Hematopoietic multipotent progenitor cell treated with erythropoietin and hydrocortisone succinate and interleukin-3 and kit ligand, for 8 days (in vitro differentiated cells): Measurements from ENCODE around the gene DIP2A.
"Not testable (repeated sequence)": the region's sequence is repeated elsewhere in the genome, so short reads cannot be mapped to it uniquely, and the experiment has no call there.

ENCODE experiments used
- DNase-seq: peaks from one replicate; pipeline ENCODE4 v3.0.0-alpha.2; 2015

Gene DIP2A

DNA sequence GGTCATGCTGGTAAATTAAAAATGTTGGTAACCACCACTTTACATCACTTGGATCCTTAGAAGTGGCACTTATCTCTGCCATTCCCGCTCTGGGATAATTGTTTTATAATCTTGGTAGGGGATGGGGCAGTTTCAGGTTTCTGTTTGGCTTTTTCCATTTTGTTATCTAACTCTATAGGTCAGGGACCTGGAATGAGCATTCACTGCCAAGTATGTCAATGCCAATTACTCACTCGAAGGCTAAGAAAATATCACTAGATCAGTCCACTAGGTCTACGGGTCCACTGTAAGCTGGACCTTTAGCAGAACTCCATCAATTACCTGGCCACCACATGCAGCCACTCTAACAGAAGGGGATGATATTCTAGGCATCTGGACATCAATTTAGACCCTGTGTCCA is 4.5 kb upstream of the DIP2A start:
- no peak for DNase-seq

GRCh38 chr21:46454634-46455390 is 3.9 kb upstream of the DIP2A start:
- no peak for DNase-seq

- peak; percentile 97 for DNase-seq
These were observed 2.9 kb upstream of the DIP2A start for GRCh38 chr21:46455575-46456385.

DNA sequence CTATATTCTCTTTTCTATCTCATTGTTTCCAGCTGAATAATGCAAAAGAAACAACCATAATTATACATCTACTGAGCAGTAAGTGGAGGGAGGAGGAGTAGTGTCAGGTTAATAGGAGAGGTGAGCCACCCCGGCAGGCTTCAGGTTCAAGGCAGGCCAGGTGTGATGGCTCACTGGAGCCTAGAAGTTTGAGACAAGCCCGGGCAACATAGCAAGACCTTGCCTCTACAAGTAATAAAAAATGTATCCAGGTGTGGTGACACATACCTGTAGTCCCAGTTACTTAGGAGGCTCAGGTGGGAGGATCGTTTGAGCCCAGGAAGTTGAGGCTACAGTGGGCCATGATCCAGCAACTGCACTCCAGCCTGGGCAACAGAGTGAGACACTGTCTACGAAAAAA is 1.9 kb upstream of the DIP2A start:
- DNase-seq: no peak

- DNase-seq: peak; percentile 45
These were observed 833 bp upstream of the DIP2A start for GRCh38 chr21:46457801-46458314.

GRCh38 chr21:46459024-46459355 is 299 bp downstream of the DIP2A start:
- no peak for DNase-seq

DNA sequence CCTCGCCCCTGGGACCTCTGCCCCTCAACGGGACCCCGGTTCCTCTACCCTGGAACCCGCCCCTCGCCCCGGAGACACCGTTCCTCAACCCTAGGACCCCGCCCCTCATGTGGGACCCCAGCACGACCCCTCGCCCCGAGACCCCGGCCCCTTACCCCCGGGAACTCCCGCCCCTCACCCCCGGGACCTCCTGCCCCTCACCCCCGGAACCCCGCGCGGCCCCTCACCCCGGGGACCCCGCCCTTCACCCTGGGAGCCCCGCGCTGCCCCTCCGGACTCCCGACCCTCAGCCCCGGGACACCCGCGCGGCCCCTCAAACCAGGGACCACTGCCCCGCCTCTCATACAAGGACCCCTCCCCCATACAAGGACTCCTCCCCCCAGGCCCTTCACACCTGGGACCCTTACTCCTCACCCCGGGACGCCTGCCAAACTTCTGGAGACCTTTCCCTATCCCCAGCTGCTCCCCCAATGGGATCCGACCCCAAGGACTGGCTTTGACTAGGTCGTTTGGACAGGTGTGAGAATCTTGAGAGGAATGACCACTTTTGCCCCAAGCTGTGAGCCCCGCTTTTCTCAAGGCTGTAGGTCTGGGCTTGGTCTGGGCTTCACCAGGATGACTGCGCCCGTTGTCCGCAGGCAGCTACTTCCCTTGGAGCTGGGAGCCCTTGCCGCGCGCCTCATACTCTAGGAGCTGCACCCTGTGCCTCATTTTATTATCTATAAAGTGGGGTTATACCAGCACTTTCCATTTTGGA is 843 bp downstream of the DIP2A start:
- DNase-seq: peak; percentile 40

DNA sequence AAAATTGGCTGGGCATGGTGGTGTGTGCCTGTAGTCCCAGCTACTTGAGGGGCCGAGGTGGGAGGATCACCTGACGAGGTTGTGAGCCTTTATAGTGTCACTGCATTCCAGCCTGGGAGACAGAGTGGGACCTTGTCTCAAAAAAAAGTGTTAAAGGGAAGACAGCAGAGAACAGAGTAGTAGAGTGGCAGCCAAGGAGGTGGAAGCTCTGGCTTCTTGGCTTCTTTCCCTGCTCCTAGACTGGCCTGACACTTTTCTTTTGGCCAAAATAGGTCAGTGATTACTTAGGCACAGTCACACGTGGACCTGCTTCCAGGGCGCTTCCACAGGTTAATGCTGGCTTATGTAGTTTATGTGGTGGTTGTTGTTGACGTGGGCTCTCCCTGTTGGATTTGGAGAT is 3.2 kb downstream of the DIP2A start:
- no peak for DNase-seq

DNA sequence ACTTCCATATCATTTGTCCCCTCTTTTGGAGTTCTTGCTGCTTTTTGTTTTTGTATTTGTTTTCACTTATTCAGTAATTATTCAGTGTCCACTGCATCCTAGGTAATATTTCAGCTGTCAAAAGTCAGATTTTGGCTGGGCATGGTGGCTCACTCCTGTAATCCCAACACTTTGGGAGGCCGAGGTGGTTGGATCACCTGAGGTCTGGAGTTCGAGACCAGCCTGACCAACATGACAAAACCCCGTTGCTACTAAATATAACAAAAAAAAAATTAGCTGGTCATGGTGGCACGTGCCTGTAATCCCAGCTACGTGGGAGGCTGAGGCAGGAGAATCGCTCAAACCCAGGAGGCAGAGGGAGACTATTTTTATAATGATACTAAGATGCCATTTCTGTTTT is 6.5 kb downstream of the DIP2A start:
- not testable (repeated sequence) for DNase-seq

- DNase-seq: no peak
These were observed 7.0 kb downstream of the DIP2A start for GRCh38 chr21:46465651-46466050.

DNA sequence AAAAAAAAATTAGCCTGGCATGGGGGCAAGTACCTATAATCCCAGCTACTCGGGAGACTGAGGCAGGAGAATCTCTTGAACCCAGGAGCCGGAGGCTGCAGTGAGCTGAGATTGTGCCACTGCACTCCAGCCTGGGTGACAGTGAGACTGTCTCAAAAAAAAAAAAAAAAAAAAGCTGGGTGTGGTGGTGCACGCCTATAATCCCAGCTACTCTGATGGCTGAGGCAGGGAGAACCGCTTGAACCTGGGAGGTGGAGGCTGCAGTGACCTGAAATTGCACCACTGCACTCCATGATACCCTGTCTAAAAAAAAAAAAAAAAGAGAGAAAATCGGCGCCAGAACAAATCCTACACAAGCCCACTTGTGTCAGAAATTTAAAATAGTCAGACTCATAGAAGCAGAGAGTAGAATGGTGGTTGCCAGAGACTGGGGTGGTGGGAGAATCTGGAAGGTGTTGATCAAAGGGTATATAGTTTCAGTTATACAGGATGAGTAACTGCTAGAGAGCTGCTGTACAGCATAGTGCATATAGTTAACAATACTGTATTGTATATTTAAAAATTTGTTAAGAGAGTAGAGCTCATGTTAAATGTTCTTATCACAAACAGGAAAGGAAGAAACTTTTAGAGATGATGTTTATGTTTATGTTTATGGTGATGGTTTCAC is 9.6 kb downstream of the DIP2A start:
- DNase-seq: no peak

DNA sequence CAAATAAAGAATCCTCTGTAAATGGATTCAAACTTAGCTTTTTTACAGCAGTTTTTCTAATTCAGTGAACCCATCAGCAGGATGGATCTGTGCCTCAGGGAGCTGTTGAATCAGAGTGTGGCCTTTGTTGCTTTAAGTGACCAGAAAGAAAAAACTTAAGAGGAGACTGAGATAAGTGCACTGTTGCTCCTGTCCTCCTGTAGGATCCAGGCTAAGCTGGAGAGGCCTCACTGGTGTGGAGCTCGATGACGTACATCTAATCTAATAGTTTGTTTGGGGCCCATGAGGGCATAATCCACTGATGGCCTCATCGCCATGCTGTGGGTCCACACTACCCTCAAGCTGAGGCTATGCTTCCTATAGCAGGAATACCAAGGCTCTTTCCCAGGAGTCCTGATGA is 10.6 kb downstream of the DIP2A start:
- no peak for DNase-seq

DNA sequence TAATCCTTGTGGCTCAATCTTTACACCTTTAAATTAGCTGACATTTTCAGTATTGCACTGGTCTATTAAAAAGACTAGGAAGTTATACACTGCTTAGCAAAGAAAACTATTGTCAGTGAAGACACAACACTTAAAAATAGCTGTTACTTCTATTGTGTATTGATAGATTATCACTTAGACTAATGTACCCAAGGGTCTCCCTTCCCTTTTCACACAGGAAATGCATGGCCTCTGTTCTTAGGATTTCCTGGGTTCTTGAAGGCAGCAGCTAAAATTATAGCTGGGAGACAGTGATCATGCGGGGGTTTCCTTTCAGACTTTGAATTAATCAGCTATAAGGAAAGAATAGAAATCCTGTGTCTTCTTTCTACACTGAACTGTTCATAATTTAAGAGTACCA is 12.8 kb downstream of the DIP2A start:
- DNase-seq: no peak

DNA sequence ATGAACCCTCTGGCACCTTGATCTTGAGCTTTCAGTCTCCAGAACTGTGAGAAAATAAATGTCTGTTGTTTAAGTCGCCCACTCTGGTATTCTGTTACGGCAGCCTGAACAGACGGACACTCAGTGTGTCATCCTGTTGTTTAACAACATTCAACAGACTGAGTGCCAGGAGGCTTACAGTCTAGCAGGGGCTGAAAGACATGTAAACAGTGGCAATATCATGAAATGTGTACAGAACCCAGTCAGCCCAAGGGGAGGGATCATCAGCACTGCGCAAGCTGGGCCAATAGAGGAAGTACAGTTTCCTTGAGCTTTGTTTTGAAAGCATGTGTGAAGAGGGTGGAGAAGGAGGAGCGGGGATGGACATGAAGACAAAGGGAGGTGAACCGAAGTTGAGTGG is 13.6 kb downstream of the DIP2A start:
- no peak for DNase-seq

GRCh38 chr21:46474382-46474781 is 15.7 kb downstream of the DIP2A start:
- no peak for DNase-seq

DNA sequence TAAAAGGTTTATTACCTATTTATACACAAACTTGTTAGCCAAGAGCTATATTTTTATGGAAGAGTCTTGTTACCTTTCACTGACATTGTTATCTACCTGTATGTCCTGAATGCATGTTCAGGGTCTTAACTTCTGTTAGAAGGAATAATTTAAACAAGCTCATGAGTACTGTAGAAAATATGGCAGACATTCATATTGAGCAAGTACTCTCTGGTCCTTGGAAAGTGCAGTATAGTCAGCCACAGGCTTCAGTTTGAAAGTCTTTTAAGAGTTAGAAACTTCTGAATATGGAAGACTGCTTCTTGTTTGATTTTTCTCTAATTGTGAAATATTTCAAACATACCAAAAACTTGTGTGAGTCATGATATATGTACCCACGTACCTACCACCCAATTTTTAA is 16.6 kb downstream of the DIP2A start:
- no peak for DNase-seq

- no peak for DNase-seq
These were observed 19.1 kb downstream of the DIP2A start for GRCh38 chr21:46477765-46478164.

DNA sequence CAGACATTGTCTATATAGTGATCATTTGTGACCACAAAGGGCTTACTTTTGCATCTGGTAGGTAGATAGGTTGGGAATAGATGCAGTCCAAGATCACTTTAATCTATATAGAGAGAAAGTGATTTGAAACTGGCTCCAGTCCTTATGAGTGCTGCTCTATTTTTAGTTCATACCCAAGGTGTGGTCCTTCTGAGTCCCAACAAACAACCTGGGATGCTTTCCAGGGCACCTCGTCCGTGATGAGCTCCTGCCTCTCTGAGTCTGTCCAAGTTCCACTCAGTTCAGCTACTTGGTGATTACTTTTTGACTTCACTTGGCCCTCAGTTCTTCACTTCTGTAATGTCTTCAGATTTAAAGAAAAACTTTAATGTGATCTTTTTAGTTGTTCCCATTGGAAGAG is 20.2 kb downstream of the DIP2A start:
- DNase-seq: no peak

DNA sequence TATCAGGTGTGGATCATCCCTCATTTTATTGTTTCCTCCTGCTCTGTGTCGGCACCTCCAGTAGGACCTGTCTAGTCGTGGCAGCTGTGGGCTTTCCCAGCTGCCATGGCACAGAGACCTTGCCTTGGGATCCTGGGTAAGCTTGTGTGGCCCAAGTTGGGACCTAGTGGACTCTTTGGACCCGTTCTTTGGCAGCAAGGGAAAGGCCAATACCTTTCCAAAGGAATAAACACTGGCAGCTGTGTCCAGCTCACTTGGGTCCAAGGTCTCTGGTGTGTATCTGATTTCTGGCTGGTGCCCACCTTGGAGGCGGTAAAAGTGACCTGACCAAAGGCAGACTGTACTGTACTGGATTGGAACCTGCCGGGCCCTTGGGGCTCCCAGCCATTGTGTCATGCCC is 21.8 kb downstream of the DIP2A start:
- DNase-seq: no peak

GRCh38 chr21:46482225-46482845 is 23.6 kb downstream of the DIP2A start:
- DNase-seq: peak; percentile 9

- DNase-seq: no peak
These were observed 24.1 kb downstream of the DIP2A start for GRCh38 chr21:46482846-46483231.
